CD4-positive, alpha-beta T cell treated with Interleukin-21 for 1 hour (primary cell): ENCODE measurements around the gene BANF2.

Experiments used
- DNase-seq: peaks from one replicate; pipeline ENCODE4 v3.0.0-alpha.2; 2020

Gene BANF2

DNA sequence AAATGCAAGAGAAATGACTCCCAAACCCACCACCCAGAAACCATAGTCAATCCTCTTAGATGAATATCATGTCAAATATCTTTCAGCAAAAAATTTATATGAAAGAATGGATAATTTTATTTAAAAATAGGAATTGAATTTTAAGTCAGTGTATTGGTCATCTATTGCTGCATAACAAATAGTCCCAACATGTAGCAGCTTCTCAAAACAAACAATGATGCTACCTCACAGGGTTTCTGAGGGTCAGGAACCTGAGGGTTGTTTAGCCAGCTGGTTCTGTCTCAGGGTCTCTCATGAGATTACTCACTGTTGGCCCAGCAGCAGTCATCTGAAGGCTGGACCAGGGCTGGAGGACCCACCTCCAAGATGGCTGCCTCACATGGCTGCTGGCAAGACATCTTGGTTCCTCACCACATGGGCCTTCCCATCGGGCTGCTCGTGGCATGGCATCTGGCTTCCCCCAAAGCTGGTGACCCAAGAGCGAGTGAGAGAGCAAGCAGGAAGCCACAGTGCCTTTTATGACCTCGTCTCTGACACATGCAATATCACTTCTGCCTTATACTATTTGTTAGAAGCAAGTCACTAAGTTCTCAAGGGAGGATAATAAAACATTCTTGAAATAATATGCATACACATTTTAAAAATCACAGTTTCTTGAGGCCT, 36.3 kb downstream of the BANF2 start:
- no peak for DNase-seq

- DNase-seq = no peak
These were observed 38.4 kb downstream of the BANF2 start for GRCh38 chr20:17738154-17738553.

GRCh38 chr20:17741220-17741619, 41.5 kb downstream of the BANF2 start:
- DNase-seq = no peak

GRCh38 chr20:17742731-17743130, 43.0 kb downstream of the BANF2 start:
- DNase-seq = no peak

DNA sequence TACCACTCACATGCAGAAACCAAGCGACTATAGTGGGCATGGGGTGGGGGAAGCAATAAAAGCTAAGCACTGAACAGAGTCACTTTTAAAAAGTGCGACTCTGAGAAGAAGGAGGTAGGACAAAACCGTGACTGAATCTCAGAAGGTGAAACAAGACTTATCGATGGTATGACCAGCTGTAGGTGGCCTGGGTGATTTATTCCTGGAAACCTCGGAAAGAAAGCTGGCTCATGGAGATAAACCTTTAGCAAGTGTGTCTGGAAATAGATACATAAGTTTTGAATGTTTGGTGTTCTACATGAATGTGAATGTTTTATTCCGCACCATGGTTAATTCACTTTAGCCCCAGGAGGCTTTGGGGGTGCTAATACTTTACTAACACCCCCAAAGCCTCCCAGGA, 43.9 kb downstream of the BANF2 start:
- DNase-seq = no peak

- no peak for DNase-seq
These were observed 47.7 kb downstream of the BANF2 start for GRCh38 chr20:17747431-17747846.

DNA sequence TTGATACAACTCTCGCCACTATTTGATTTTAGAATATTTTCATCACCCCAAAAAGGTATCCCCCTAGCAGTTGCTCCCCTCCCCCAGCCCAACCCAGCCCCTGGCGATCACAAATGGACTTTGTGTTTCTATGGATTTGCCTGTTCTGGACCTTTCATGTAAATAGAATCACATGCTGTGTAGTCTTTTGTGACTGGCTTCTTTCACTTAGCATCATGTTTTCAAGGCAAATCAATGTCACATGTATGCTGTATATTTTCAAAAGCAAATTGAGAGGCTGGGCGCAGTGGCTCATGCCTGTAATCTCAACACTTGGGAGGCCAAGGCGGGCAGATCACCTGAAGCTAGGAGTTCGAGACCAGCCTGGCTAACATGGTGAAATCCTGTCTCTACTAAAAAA, 48.5 kb downstream of the BANF2 start:
- no peak for DNase-seq

- DNase-seq = no peak
These were observed 49.8 kb downstream of the BANF2 start for GRCh38 chr20:17749626-17749977.

DNA sequence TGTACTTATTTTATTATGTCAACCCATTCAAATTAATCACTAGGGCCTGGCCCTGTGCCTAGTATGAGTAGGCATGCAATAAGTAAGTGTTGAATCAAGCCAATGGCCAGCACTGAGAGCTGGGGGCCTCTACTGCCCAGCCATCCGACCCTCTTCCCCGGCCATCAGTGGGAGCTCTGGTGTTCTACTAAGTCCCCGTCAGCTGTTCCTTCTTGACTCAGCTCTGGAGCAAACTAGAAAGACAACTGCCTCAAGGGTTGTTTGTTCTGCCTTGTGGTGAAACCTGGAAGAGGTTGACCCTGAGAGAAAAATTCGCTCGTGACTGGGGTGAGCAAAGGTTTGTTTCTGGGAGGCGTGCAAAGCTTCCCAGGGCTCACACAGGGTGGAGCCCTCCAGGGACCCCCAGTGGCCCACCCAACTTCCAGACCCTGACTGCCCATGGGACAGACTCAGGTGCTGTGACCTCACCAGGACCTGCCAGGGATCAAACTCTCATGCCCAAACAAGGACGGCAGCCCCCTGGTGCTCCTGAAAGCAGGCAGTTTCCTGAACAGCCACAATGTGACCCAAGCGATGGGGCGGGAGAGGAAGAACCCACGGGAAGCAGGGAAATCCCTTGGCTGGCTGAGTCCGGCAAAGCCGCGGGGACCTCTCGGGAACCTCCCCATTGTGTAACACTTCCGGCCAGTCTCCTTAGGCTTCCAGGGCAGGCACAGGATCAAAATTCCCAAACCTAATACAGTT, 50.4 kb downstream of the BANF2 start:
- DNase-seq = no peak

DNA sequence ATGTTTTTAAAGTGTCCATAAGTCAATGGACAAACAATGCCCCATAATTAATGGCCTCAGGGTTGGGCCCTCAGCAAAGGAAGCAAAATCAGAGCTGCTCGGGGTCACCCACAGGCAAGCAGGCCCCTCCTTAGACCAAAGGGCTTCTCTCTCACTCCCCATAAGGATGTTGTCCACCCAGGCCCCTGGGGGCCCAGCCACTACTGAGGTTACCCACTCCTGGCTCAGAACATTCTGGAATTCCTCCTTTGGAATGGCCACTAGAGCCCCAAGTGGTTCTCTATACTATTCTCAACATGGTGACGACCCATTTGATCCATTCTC, 50.9 kb downstream of the BANF2 start:
- no peak for DNase-seq

DNA sequence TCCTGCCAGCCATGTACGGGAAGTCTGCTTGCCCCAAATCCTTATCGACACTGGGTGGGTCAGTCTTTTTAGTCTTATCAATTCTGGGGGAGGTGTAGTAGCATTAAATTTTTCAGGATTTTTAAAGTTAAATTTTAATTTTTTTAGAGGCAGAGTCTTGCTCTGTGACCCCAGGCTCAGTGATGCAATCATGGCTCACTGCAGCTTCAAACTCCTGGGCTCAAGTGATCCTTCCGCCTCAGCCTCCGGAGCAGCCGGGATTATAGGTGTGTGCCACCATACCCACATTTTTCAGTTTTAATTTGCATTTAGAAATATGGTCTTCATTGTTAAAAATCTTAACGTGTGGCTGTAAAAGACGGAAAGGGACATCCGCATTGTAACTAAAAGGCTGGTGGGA, 51.9 kb downstream of the BANF2 start:
- DNase-seq = no peak

- no peak for DNase-seq
These were observed 52.7 kb downstream of the BANF2 start for GRCh38 chr20:17752459-17752858.

- no peak for DNase-seq
These were observed 53.8 kb downstream of the BANF2 start for GRCh38 chr20:17753516-17753915.

GRCh38 chr20:17756529-17756928, 56.8 kb downstream of the BANF2 start:
- DNase-seq = no peak

GRCh38 chr20:17757496-17757895, 57.7 kb downstream of the BANF2 start:
- no peak for DNase-seq

DNA sequence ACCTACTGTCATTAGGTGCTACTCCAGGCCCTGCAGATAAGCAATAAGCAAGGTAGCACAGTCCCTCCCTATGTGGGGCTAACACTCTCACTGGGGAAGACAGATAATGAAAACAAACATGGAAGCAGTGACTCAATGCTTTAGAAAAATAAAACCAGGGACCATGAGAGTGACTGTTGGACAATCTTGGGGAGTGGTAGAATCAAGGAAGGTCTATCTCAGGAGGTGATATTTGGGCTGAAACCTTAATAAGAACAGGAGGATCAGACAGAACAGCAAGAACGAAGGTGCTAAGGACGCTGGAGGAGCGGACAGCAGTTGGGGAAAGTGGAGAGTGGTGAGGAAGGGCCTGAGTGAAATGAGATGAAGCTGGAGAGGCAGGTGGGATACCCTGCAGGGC, 58.2 kb downstream of the BANF2 start:
- no peak for DNase-seq

- DNase-seq = no peak
These were observed 58.7 kb downstream of the BANF2 start for GRCh38 chr20:17758512-17758911.

GRCh38 chr20:17759449-17759848, 59.7 kb downstream of the BANF2 start:
- DNase-seq = no peak

DNA sequence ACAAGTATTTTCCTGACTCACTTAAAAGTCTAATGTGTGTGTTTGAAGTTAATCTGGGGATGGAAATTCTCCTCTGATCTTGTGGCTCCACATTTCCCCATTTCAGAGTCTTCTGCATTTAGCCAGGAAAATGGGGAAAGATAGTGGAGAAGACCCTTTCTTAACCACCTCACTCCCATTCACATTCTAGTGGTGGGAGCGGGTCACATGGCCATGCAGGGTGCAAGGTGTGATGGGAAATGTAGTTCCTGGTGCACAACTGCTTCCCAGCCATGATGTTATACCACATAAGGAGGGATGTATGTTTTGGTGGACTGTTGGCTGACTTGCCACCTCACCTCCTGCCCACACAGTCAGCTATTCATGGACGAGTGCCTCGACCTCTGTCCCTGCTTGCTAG, 61.8 kb downstream of the BANF2 start:
- no peak for DNase-seq

DNA sequence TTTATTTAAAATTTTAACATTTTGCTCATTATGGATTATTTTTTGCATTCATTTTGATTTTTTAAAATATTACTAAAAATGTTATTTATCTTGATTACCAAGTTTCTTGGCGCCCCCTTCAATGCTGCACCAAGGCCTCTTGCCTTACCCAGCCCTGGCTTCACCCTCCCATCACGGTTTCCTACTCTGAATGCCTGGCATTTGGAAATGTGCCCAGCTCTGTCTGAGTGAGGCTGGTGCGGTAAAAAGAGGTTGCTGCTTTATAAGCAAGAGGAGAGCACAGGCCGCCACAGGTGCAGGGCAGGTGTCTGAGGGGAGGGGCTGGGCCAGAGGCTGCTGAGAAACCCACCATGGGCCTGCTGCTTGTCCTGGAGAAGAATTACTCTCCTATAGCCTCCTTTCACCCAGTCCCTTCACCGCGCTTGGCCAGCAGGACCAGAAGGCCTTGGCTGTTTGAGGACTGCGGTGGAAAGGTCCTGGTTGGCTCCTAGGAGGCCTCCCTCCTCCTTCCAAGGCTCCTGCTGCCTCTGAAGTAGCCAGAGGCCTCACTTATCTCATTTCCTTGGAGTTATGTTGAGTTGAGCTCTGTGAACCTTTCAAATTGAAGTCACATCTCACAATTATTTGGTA, 62.6 kb downstream of the BANF2 start:
- DNase-seq = no peak

- DNase-seq = no peak
These were observed 63.2 kb downstream of the BANF2 start for GRCh38 chr20:17762873-17763557.

- no peak for DNase-seq
These were observed 65.3 kb downstream of the BANF2 start for GRCh38 chr20:17765017-17765416.

DNA sequence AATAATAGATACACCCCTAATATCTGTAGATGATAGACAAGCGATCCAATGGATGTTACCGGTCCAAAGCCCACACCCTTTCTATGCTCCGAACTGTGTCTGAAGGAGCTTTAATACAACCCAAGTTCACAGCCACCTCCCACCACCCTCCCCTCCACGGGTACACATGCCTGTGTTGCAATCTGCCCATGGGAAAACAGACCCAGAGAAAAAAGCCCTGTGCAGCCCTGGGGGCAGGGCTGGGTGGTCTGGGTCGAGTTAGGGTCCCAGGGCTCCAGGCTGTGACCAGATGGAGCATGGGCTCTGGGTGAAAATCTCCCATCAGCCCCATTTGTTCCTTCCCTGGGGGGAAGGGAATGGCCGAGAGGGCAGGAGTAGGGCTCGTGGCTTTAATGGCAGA, 65.8 kb downstream of the BANF2 start:
- DNase-seq = no peak

DNA sequence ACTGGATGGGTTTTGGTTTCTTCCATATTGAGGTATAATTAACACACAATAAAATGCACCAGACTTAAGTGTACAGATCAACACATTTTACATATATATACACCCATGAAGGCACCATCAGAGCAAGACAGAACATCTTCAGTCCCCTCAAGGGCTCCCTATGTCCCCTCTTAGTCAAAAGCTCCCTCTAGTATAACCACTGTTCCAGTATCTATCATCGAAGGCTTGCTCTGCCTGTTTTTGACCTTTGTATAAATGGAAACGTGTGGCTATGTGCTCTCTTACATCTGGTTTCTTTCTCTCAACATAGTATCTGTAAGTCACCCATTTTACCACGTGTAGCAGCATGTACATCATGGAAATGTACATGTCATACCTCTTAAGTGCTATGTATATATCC, 66.5 kb downstream of the BANF2 start:
- DNase-seq = no peak
